Stimulated activated CD8-positive, alpha-beta memory T cell treated with anti-CD3 and anti-CD28 coated beads, Interleukin-15, amount 100 ng/mL, for 48 hours (primary cell): ENCODE data around the gene PCBP4.

Experiments used
- DNase-seq, 2 donors: peaks; one replicate each; pipeline ENCODE4 v3.0.0-alpha.2; 2020; ENCODE audit warnings: low read depth in 2 of 2

Gene PCBP4

GRCh38 chr3:51974277-51974962 lies 7.2 kb upstream of the PCBP4 start:
- no peak for DNase-seq

- no peak for DNase-seq
These were observed 4.1 kb upstream of the PCBP4 start for GRCh38 chr3:51971350-51971749.

- no peak for DNase-seq
These were observed 3.5 kb upstream of the PCBP4 start for GRCh38 chr3:51970606-51971300.

DNA sequence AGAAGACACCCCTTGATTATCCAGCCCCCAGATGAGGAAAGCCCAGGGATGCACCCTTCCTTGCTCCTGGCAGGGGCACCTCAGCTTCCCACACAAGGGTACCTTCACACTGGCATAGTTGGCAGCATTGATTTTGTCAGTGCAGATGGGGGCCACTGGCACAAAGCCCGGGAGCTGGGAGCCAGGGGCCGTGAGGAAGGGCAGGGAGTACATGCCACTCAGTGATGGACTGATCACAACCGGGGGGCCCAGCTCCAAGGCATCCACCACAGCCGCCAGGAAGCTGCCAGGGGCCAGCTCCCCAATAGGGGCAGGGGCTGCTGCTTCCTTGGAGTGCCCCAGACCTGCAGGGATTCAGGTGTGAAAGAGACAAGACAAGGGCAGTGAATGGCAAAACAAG lies 2.6 kb upstream of the PCBP4 start:
- DNase-seq: no peak

- no peak for DNase-seq
These were observed 1.8 kb upstream of the PCBP4 start for GRCh38 chr3:51968883-51969678.

DNA sequence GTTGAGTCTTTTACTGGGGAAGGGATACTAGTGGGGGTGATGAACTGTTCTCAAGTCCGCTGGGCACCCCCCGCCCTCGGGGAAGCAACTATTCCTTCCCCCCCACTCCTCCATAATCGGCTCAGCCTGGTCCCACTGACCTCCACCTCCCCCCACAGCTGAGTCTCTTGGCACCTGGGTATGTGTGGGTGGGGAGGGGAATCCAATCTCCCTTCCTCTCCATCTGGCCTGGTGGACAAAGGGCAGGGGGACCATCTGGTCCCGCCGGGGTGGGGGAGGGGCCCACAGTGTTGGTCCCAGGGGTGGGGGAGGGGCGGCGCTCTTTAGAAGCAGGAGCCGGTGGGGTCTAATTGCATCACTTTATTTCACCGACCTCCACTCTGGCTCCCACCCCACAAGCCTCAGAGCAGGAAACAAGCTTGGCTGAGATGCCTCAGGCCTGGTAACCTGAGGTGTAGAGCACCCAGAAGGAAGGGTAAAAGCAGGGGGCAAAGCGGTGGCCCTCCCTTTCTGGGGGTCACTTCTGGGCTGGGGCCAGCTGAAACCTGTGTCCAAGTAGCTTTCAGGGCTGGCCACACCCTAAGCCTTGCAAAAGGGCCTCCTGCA lies 1.0 kb upstream of the PCBP4 start:
- DNase-seq: no peak

GRCh38 chr3:51966922-51967383 lies 301 bp downstream of the PCBP4 start:
- DNase-seq: no peak

DNA sequence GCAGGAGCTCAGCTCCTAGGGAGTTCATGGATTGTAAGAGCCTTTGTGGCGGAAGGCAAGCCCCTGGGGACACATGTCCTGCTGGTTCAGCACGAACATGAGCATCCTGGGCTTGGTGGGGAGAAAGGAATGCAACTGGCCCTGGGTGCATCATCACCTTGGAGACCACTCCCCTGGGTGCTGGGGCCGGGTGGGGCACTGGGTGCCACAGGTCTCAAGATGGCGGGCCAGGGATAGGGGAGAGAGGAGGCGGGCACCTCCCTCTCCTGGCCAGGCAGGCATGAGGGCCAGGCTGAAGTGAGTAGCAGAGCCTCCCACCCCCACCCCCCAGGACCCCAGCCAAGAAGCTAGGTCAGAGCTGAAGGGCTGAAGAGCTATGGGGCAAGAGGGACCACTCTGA lies 768 bp downstream of the PCBP4 start:
- DNase-seq: no peak

DNA sequence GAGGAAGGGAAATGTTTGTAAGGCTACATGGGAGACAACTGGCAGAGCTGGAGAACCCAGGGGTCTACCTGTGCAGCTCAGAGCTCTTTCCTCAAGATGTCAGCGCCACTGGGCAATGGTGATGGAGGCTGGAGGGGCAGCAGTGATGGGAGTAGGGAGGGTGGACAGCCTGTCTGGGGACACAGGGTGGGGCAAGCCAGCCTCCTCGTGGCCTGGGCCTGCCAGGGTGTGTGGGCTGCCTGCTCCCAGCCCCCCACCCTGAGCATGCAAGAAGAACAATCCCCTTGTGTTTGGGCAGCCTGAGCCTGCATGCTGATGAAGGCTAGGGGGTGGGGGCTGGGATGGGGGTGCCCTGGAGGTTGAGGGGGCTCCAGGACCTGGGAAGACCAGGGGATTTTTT lies 1.2 kb downstream of the PCBP4 start:
- no peak for DNase-seq

DNA sequence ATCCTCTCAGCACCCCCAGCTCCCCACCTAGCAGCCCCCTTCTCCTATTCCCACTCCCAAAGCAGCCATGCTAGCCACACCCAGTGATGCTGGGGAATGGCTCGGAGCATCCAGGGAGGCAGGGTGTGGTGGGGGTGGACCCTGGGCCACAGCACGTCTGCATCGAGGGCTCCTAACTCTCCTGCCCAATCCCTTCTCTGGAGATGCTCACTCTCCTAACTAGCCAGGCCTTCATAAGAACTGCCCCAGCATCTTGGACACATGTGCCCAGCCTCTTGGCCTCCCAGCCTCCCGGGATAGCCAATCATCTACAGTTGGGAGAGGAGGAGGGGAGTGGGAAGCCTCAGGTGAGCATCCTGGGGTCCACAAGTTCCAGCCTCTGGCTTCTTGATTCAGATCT lies 2.7 kb downstream of the PCBP4 start:
- no peak for DNase-seq

DNA sequence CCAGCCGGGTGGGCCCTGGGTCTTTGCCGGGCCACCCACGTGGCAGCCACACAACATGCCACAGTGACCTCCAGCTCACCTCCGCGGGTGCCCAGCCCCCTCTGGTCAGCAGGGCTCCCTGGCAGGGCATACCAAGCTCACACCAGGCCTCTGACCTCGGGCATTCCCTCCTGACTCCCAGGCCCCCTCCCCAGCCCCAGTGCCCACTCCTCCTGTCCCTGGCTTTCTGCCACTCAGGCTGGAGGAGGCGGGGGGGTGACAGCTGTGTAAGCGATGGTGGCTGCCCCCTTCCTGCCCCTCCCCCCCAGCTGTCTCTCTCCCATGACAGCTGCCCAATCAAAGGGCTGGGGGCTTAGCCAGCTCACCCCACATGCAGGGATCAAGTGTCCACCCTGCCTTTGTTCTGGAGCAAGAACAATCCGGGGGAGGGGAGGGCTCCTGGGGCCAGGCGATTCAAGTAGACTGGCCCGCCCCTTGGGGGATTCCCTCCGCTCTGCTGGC lies 3.3 kb downstream of the PCBP4 start:
- no peak for DNase-seq

- no peak for DNase-seq
These were observed 4.3 kb downstream of the PCBP4 start for GRCh38 chr3:51962854-51963530.

DNA sequence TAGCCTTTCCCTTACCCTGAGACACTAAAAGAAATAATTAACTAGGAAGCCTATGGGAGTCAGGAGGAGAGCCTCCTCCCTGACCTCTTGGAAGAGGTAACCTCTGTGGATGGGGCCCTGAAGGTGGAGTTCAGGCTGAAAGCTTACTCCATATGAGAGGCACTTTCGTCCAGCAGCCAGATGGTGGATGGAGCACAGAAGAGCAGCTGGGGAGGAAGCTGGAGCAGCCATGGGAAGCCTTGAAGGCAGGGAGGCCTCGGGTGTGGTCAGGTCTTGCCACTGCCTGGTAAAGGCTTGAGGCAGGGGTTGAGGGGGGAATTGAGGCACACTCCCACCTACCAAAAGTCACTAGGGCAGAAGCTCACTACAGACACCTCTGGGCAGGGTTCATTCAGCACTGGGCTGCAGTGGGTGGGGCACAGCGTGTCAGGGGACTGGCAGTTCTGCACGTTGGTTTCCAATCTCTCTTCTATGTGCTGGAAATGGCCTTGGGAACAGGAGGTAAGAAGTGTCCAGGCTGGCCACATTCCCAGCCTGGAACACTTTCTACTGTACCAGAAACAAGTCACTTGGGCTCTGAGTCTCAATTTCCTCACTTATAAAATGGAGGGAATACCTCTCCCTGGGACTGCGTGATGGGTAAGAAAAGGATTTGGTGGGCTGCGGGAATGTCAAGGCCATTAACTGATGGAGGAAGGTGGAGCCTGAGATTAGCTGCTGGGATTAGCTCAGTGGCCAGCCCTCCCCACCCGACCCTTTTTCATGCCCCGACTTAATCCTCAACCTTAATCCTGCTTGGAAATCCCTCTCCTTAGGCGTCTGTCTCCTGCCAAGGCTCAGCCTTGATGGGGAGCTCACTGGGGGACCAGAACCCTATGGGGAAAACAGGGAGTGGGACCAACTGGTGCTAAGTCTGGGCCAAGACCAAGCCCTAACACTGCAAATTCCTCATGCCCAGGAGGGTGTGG lies 5.4 kb downstream of the PCBP4 start:
- no peak for DNase-seq

DNA sequence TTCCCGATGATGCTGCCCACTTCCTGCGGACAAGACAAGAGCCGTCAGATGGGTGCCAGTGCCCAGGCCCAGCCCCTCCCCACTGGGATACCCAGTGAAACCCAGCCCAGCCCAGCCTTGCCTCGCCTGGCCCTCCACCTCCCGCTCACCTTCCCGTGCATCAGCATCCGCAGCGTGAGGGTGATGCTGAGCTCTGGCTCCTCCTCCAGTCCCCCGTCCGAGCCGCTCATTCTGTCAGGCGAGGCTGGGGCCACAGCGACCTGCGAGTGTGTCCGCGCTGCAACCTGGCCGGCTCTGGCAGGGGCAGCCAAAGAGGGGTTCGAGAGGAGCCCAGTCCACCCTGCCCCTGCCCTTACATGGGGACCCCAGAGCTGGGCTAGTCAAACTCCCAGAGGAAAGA lies 6.2 kb downstream of the PCBP4 start:
- DNase-seq: no peak

GRCh38 chr3:51960386-51960785 lies 6.9 kb downstream of the PCBP4 start:
- no peak for DNase-seq

- DNase-seq: no peak
These were observed 7.6 kb downstream of the PCBP4 start for GRCh38 chr3:51959651-51960050.

DNA sequence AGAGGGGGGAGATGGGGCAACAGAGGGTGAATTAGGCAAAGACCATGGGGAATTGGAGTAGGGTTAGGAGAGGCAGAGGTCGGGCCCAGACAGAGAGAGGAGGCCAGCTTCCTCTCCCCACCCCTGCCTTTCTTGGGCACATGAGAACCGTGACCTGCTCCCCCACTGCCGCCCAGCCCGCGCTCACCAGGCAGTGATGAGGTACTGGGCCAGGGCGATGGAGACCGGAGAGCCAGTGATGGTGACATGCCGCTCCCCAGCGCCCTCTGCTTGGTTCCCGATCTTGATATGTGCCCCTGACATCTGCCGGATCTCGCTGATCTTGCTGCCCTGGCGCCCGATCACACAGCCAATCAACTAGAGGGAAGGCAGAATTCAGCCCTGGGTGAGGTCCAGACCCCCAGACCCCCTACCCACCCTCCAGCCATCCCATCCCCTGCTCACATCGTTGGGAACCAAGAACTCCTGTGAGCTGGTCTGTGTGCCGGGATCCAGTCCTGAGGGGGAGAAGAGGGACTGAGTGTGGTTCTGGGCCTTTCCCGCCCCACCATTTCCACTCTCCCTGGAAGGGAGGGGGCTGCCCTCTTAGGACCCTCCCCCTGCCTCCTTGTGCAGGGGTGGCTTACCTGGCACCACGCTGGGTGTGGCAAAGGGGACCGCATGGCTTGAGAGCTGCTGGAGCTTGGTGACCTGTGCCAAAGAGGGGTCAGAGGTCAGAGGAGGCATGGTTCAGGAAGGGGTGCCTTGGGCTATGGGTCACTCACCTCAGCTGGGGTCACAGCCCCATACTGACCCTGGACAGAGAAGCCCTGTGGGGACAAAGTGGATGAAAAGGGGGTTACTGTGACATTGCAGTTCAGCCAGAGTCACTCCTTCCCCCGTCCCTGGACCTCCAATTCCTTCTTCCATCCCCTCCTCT lies 8.4 kb downstream of the PCBP4 start:
- DNase-seq: no peak

DNA sequence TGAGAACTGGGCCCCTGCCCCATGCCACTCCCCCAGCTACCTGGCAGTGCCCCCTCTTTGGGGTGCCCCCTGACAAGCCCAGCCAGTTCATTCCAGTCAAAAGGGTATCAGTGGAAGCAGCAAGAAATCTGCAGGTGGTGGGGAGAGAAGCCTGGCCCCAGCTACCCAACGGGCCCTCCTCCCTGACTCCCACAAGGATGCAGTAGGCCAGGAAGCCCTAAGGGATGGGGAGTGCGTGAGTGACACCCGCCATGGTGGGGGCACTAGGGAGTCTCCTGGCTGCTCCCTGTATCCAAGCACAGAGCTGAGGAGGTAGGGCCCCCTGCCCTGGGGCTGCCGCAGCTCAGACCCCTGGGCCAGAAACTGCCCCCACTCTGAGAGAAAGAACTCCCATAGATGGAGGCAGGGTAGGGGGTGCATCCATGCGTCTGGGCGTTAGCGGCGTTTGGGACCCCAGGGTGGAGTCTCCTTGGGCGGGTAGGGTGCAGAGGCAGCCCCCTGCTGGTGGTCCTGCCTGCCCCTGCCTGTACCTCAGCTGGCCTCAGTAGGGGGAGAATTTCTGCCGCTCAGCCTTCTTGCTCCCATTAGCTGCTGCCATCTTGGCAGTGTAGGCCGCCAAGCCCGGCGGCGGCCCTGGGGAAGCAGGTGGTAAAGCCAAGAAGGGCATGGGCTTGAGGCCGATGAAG lies 9.6 kb downstream of the PCBP4 start:
- DNase-seq: no peak
